Neural progenitor cell (in vitro differentiated cells): ENCODE results near the gene PEX6. TPM values are rescaled to one million over a fixed set of nuclear protein-coding genes. Genes with fewer than 3 reads are reported as not detected.

Source experiments
- DNase-seq: peaks from one replicate; pipeline ENCODE4 v3.0.0-alpha.2; 2016; ENCODE audit warnings: low spot score
- H2AFZ ChIP-seq: fragments of 200-600 bp; sonication (generic); replicated peaks from 2 replicates; pipeline ENCODE4 v1.6.1; 2016; ENCODE audit warnings: antibody characterized with exemption
- H3F3A ChIP-seq: fragments of 200-600 bp; sonication (generic); 2 replicates; pipeline ENCODE4 v1.6.1; 2016; ENCODE audit warnings: antibody characterized with exemption, low read depth
- H3K27ac ChIP-seq: fragments of 200-600 bp; sonication (generic); 2 replicates; pipeline ENCODE4 v1.5.1; 2016; ENCODE audit warnings: mild to moderate bottlenecking
- H3K27me3 ChIP-seq: fragments of 200-600 bp; sonication (generic); 2 replicates; pipeline ENCODE4 v1.6.1; 2016; ENCODE audit warnings: mild to moderate bottlenecking, moderate library complexity
- H3K36me3 ChIP-seq: fragments of 200-600 bp; sonication (generic); 2 replicates; pipeline ENCODE4 v1.5.1; 2016
- H3K4me1 ChIP-seq: fragments of 200-600 bp; sonication (generic); 2 replicates; pipeline ENCODE4 v1.6.1; 2016; ENCODE audit warnings: mixed run types
- H3K4me2 ChIP-seq: fragments of 200-600 bp; sonication (generic); 2 replicates; pipeline ENCODE4 v1.6.1; 2016
- H3K4me3 ChIP-seq: fragments of 200-600 bp; sonication (generic); 2 replicates; pipeline ENCODE4 v1.5.1; 2016
- H3K79me2 ChIP-seq: fragments of 200-600 bp; sonication (generic); 2 replicates; pipeline ENCODE4 v1.6.1; 2016; ENCODE audit warnings: low read depth
- H3K9ac ChIP-seq: fragments of 200-600 bp; sonication (generic); 2 replicates; pipeline ENCODE4 v1.6.1; 2016
- H3K9me3 ChIP-seq: fragments of 200-600 bp; sonication (generic); 2 replicates; pipeline ENCODE4 v1.5.1; 2016; ENCODE audit warnings: low read depth
- H4K20me1 ChIP-seq: fragments of 200-600 bp; sonication (generic); 2 replicates; pipeline ENCODE4 v1.6.1; 2016; ENCODE audit warnings: low read depth
- H3K27ac Mint-ChIP-seq: 3 replicates; pipeline ENCODE4 v1.8.0; 2021; ENCODE audit warnings: mixed read lengths
- H3K27me3 Mint-ChIP-seq: 2 replicates; pipeline ENCODE4 v1.8.0; 2022; ENCODE audit warnings: low read depth, mild to moderate bottlenecking, inconsistent platforms, moderate library complexity, mixed read lengths; ENCODE audit not compliant: insufficient read depth
- H3K36me3 Mint-ChIP-seq: 3 replicates; pipeline ENCODE4 v1.8.0; 2021; ENCODE audit warnings: mixed read lengths
- H3K4me1 Mint-ChIP-seq: 3 replicates; pipeline ENCODE4 v1.8.0; 2021; ENCODE audit warnings: mixed read lengths
- H3K4me3 Mint-ChIP-seq: 3 replicates; pipeline ENCODE4 v1.8.0; 2021; ENCODE audit warnings: mild to moderate bottlenecking, moderate library complexity, mixed read lengths
- H3K9me3 Mint-ChIP-seq: 3 replicates; pipeline ENCODE4 v1.8.0; 2020; ENCODE audit warnings: mixed read lengths
- CTCF ChIP-seq: fragments of 200-600 bp; sonication (generic); IDR thresholded peaks from 2 replicates; pipeline ENCODE4 v1.5.1; 2017; ENCODE audit warnings: antibody characterized with exemption, mild to moderate bottlenecking
- EZH2 ChIP-seq: fragments of 200-600 bp; sonication (generic); IDR thresholded peaks from 2 replicates; pipeline ENCODE4 v1.6.1; 2017; ENCODE audit warnings: antibody characterized with exemption, mild to moderate bottlenecking, moderate library complexity
- EZH2phosphoT487 ChIP-seq: fragments of 200-600 bp; sonication (generic); IDR thresholded peaks from 2 replicates; pipeline ENCODE4 v1.6.1; 2017; ENCODE audit warnings: antibody characterized with exemption
- total RNA-seq: library from RNA; depleted of rRNA; stranded (reverse); fragments of >200 nt; gene quantifications from 2 replicates; pipeline ENCODE4 v1.2.3, GENCODE V29; 2015; ENCODE audit warnings: low replicate concordance

PEX6 gene
- total RNA-seq, 1 donor from 2014 or later = 11.3 TPM

GRCh38 chr6:42984924-42985475 lies 6.0 kb upstream of the PEX6 start:
- Mint-ChIP-seq H3K4me1 (peaks cover 39% of the 10 kb centered on the region), H3K4me3 (peak overlapping the region; percentile 93), H3K36me3 (peaks cover 10% of the 10 kb centered on the region), H3K27ac (peak overlapping the region; percentile 72), H3K27me3 (no peaks in the 10 kb centered on the region), H3K9me3 (no peaks in the 10 kb centered on the region)
- no peaks in the 10 kb centered on the region for H3K9me3 ChIP-seq
- H2AFZ ChIP-seq = peak overlapping the region; percentile 43
- H3K36me3 ChIP-seq = no peaks in the 10 kb centered on the region
- TF ChIP-seq CTCF (no peak), EZH2 (no peak), EZH2phosphoT487 (no peak)
- peaks cover 34% of the 10 kb centered on the region for H4K20me1 ChIP-seq
- H3K79me2 ChIP-seq = peaks cover 30% of the 10 kb centered on the region
- H3K4me1 ChIP-seq = peaks cover 11% of the 10 kb centered on the region
- peak; percentile 52 for DNase-seq
- H3K27ac ChIP-seq = no peak overlapping the region
- peaks cover 10% of the 10 kb centered on the region for H3F3A ChIP-seq
- H3K4me3 ChIP-seq = peak overlapping the region; percentile 84
- no peaks in the 10 kb centered on the region for H3K27me3 ChIP-seq
- H3K9ac ChIP-seq = peak overlapping the region; percentile 81
- peak overlapping the region; percentile 87 for H3K4me2 ChIP-seq

DNA sequence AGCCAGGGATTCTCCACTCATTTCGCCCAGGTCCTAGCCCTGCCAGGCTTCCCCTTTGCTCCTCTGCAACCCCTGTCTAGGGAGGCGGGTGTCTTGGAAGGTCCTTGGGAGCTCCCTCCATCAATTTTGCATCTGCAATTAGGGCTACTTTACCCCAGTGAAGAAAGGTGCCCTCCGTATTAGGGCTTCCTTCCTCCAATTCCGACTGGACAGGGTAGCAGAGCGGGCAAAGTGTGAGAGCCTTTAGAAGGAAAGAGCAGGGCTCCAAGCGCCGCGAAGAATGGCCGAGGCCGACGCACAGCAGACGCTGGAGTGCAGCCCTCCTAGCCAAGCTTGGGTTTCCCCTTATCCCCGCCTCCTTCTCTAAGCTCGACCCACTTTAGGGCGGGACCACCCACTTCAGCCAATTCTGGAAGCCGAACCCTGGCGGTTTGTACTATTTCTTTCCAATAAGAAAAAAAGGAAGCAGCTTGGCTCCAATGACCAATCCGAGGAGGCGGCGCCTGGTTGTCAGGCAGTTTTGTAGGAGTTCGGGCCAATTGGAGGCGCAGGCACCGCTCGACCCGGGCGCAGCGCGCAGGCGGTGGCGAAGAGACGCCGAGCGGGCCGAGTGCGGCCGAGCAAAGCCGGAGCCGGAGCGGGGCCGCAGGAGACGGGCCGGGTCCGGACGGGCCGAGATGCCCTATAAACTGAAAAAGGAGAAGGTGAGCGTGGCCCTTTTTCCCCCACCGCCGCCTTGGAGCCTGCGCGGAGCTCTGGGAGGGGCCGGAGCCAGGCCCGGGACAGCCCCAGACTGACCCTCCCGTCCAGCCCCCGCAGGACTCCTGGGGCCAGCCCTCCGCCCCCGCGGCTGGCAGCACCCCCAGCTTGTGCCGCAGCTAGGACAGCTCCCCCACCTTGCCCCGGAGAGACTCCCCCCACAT lies 5.3 kb upstream of the PEX6 start, which contains the start of gene PPP2R5D:
PPP2R5D (plus strand) TSS at position 570 of the 923 bp plus-strand sequence; CDS start at position 678, 108 bp downstream.
- Histone ChIP-seq H3F3A (peaks cover 17% of the 10 kb centered on the region), H3K4me1 (peaks cover 13% of the 10 kb centered on the region), H3K9me3 (no peaks in the 10 kb centered on the region), H3K9ac (peak within 1 kb of the TSS; percentile 81), H2AFZ (peak within 1 kb of the TSS; percentile 77), H3K4me2 (peak within 1 kb of the TSS; percentile 95), H3K79me2 (peaks cover 30% of the 10 kb centered on the region), H3K27ac (peak within 1 kb of the TSS; percentile 81), H3K27me3 (no peaks in the 10 kb centered on the region), H3K4me3 (peak within 1 kb of the TSS; percentile 84), H3K36me3 (no peaks in the 10 kb centered on the region), H4K20me1 (peaks cover 34% of the 10 kb centered on the region)
- H3K36me3 Mint-ChIP-seq = peaks cover 6% of the 10 kb centered on the region
- peak within 1 kb of the TSS; percentile 91 for H3K27ac Mint-ChIP-seq
- no peaks in the 10 kb centered on the region for H3K27me3 Mint-ChIP-seq
- DNase-seq = peak; percentile 99
- peak within 1 kb of the TSS; percentile 93 for H3K4me3 Mint-ChIP-seq
- H3K9me3 Mint-ChIP-seq = no peaks in the 10 kb centered on the region
- peaks cover 46% of the 10 kb centered on the region for H3K4me1 Mint-ChIP-seq
- no peak for TF ChIP-seq EZH2
- TF ChIP-seq EZH2phosphoT487 = no peak
- TF ChIP-seq CTCF = no peak

DNA sequence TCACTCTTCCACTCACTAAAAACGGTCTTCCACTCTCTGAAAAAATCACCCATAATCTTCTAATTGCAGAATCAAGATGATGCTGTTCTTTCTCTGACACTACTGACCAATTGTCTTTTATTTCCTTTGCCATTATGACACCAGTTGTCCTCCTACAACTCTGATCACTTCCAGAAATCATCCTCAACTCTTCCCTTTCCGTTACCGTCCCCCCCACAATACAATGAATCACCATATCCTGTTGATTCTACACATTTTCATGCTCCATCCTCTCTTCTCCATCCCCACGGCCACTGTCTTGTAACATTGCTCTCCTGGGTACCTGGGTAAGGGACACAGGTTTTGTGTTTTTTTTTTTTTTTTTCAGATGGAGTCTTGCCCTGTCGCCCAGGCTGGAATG lies 2.9 kb upstream of the PEX6 start:
- peaks cover 40% of the 10 kb centered on the region for H3K4me1 Mint-ChIP-seq
- peaks cover 4% of the 10 kb centered on the region for H3K27me3 Mint-ChIP-seq
- H3K9ac ChIP-seq = no peak overlapping the region
- H3K9me3 Mint-ChIP-seq = no peaks in the 10 kb centered on the region
- no peak for TF ChIP-seq EZH2
- no peak for TF ChIP-seq EZH2phosphoT487
- TF ChIP-seq CTCF = no peak
- H3K27ac Mint-ChIP-seq = no peak overlapping the region
- no peak overlapping the region for H3K4me3 ChIP-seq
- peaks cover 18% of the 10 kb centered on the region for H3K4me1 ChIP-seq
- no peaks in the 10 kb centered on the region for H3K36me3 ChIP-seq
- H4K20me1 ChIP-seq = peaks cover 22% of the 10 kb centered on the region
- peaks cover 18% of the 10 kb centered on the region for H3F3A ChIP-seq
- peaks cover 1% of the 10 kb centered on the region for H3K36me3 Mint-ChIP-seq
- peaks cover 34% of the 10 kb centered on the region for H3K79me2 ChIP-seq
- H3K9me3 ChIP-seq = no peaks in the 10 kb centered on the region
- H2AFZ ChIP-seq = no peak overlapping the region
- H3K4me3 Mint-ChIP-seq = peak overlapping the region; percentile 4
- no peak overlapping the region for H3K4me2 ChIP-seq
- no peak overlapping the region for H3K27ac ChIP-seq
- H3K27me3 ChIP-seq = no peaks in the 10 kb centered on the region
- no peak for DNase-seq
